PFSK-1 (cell line): ENCODE data around the gene AVP.

ENCODE experiments used
- FOXP2 ChIP-seq: optimal IDR thresholded peaks from 2 replicates; pipeline ENCODE3; 2011; ENCODE audit warnings: borderline replicate concordance, control low read depth, inconsistent platforms; ENCODE audit not compliant: insufficient read depth; ENCODE audit errors: extremely low read length, extremely low read depth
- POLR2AphosphoS5 ChIP-seq: IDR thresholded peaks from 2 replicates; pipeline ENCODE4 v1.6.1; 2012; ENCODE audit warnings: low read depth, mild to moderate bottlenecking, control low read depth, low read length, moderate library complexity
- REST ChIP-seq, 2 experiments: IDR thresholded peaks; 2 replicates each; pipeline versions ENCODE4 v1.6.1 to v1.8.0; 2011 to 2012; ENCODE audit warnings: low read depth in 2 of 2, low read length in 2 of 2, control low read depth in 1 of 2, inconsistent platforms in 1 of 2, mild to moderate bottlenecking in 1 of 2, moderate library complexity in 1 of 2; ENCODE audit not compliant: insufficient read depth in 1 of 2
- SIN3A ChIP-seq: IDR thresholded peaks from 2 replicates; pipeline ENCODE4 v1.6.1; 2012; ENCODE audit warnings: mild to moderate bottlenecking, low read length, moderate library complexity, borderline replicate concordance; ENCODE audit not compliant: insufficient read depth
- TAF1 ChIP-seq: IDR thresholded peaks from 2 replicates; pipeline ENCODE4 v1.6.1; 2012; ENCODE audit warnings: low read length, control low read depth, borderline replicate concordance; ENCODE audit not compliant: insufficient read depth

GRCh38 chr20:3038454-3038853 lies 46.1 kb downstream of the AVP start:
- TF ChIP-seq SIN3A (no peak), TAF1 (no peak), REST (IDR thresholded peaks at IDR 0.05; ENCODE audit: insufficient read depth in 1 of 2, low read depth in 2 of 2, low read length in 2 of 2) (no peak), POLR2AphosphoS5 (no peak), FOXP2 (no peak)
